ENCODE results near the gene AFG1L.

DNA sequence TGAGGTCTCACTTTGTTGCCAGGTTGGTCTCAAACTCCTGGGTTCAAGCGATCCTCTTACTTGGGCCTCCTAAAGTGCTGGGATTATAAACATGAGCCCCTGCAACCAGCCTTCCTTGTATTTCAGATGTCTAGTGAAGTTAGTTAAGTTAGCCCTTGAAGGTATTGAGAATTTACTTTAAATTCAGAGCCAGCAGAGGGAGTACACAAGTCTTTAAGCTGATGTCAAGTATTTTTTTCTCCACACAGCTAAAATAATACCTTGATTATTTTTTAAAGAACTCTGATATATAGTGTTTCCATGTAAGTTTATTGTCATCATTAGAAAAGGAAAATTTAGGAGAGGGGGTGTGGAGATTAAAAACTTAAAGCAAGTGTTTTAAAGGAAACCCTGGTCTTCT lies 275.7 kb downstream of the AFG1L start:
- TF ChIP-seq, protein P1, sequence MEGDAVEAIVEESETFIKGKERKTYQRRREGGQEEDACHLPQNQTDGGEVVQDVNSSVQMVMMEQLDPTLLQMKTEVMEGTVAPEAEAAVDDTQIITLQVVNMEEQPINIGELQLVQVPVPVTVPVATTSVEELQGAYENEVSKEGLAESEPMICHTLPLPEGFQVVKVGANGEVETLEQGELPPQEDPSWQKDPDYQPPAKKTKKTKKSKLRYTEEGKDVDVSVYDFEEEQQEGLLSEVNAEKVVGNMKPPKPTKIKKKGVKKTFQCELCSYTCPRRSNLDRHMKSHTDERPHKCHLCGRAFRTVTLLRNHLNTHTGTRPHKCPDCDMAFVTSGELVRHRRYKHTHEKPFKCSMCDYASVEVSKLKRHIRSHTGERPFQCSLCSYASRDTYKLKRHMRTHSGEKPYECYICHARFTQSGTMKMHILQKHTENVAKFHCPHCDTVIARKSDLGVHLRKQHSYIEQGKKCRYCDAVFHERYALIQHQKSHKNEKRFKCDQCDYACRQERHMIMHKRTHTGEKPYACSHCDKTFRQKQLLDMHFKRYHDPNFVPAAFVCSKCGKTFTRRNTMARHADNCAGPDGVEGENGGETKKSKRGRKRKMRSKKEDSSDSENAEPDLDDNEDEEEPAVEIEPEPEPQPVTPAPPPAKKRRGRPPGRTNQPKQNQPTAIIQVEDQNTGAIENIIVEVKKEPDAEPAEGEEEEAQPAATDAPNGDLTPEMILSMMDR (IDR thresholded peaks at IDR 0.05) = no peak
- TF ChIP-seq POLR2A (IDR thresholded peaks at IDR 0.05) = no peak

Measured in adrenal gland (tissue), 5 donors.